ENCODE data around the gene RPL36A. TPM values are rescaled to one million over a fixed set of nuclear protein-coding genes. Genes with fewer than 3 reads are reported as not detected.

Gene RPL36A
- total and polyA plus RNA-seq, 2 of the 13 experiments (the other 11 are each of a cell fraction or from before 2014, with no cell fraction given) = 1,152 to 1,716 TPM

DNA sequence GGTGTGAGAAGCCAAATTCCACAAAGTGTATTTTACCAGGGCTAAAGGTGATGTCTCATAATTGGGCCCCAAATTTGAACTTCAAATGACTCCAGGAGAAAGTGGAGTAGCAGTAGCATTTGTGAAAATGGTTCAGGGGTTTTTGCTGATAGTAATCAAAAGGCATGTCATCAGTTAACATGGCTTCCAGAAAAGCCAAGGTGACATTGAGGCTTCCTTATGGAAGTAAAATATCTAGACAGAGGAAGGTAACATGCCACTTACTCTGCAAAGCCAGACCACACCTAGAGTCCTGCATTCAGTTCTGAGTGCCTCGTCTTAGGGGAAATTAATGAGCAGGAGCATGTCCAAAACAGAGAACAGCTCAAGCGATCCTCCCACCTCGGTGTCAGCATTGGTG lies 2.2 kb upstream of the RPL36A start:
- Histone ChIP-seq H4K20me1 (ENCODE audit: insufficient read depth, low read length) (no peaks in the 10 kb centered on the region), H3K79me2 (ENCODE audit: insufficient read depth, low read length) (peaks cover 18% of the 10 kb centered on the region), H3K27me3 (ENCODE audit: control insufficient read depth in 1 of 2, insufficient read depth in 2 of 2, low read length in 2 of 2) (no peaks in the 10 kb centered on the region; a peak in 1 of 5 replicates), H3K27ac (ENCODE audit: extremely low read length, insufficient read depth, low read length) (no peak overlapping the region), H3K9me3 (ENCODE audit: low read length) (no peaks in the 10 kb centered on the region), H3K4me3 (replicated peaks in 1 of 3; ENCODE audit: insufficient read depth in 1 of 3, low read depth in 2 of 3, low read length in 3 of 3) (no peak overlapping the region), H2AFZ (ENCODE audit: low read length) (no peak overlapping the region), H3K4me1 (ENCODE audit: insufficient read depth, low read length) (peaks cover 20% of the 10 kb centered on the region), H3K36me3 (replicated peaks in 1 of 2; ENCODE audit: control insufficient read depth in 1 of 2, insufficient read depth in 2 of 2, low read length in 2 of 2) (no peaks in the 10 kb centered on the region; a peak in 1 of 5 replicates), H3K4me2 (ENCODE audit: low read depth, low read length) (no peak overlapping the region), H3K9ac (ENCODE audit: insufficient read depth, low read depth, low read length) (no peak overlapping the region)
- DNase-seq (ENCODE audit: low spot score) (no peak), FAIRE-seq (no peak), ATAC-seq (no peak)
- 50% methylated on average over 2 of the region's 3 CpGs for WGBS (ENCODE audit: low lambda C conversion rate)
- in situ Hi-C loops (cut with HindIII; ENCODE audit: extremely low pct_ligation_motif_present, low pct_unique_long_range_greater_than_20kb) = no loop called here
- intact Hi-C loops (cut with micrococcal nuclease; ENCODE audit: unreplicated experiment) = no loop called here
- POLR2A ChIA-PET = no interaction called here
- TF ChIP-seq SNAI1 (CRISPR knock-in tag; IDR thresholded peaks at IDR 0.05; ENCODE audit: borderline replicate concordance) = no peak
- TF ChIP-seq, protein P1, sequence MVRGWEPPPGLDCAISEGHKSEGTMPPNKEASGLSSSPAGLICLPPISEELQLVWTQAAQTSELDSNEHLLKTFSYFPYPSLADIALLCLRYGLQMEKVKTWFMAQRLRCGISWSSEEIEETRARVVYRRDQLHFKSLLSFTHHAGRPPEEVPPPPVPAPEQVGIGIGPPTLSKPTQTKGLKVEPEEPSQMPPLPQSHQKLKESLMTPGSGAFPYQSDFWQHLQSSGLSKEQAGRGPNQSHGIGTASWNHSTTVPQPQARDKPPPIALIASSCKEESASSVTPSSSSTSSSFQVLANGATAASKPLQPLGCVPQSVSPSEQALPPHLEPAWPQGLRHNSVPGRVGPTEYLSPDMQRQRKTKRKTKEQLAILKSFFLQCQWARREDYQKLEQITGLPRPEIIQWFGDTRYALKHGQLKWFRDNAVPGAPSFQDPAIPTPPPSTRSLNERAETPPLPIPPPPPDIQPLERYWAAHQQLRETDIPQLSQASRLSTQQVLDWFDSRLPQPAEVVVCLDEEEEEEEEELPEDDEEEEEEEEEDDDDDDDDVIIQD (CRISPR knock-in tag; IDR thresholded peaks at IDR 0.05; ENCODE audit: low read depth) = no peak
- TF ChIP-seq, protein P2, sequence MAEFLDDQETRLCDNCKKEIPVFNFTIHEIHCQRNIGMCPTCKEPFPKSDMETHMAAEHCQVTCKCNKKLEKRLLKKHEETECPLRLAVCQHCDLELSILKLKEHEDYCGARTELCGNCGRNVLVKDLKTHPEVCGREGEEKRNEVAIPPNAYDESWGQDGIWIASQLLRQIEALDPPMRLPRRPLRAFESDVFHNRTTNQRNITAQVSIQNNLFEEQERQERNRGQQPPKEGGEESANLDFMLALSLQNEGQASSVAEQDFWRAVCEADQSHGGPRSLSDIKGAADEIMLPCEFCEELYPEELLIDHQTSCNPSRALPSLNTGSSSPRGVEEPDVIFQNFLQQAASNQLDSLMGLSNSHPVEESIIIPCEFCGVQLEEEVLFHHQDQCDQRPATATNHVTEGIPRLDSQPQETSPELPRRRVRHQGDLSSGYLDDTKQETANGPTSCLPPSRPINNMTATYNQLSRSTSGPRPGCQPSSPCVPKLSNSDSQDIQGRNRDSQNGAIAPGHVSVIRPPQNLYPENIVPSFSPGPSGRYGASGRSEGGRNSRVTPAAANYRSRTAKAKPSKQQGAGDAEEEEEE (CRISPR knock-in tag; IDR thresholded peaks at IDR 0.05; ENCODE audit: borderline replicate concordance) = no peak
- TF ChIP-seq ZNF34 (CRISPR knock-in tag; IDR thresholded peaks at IDR 0.05; ENCODE audit: borderline replicate concordance) = no peak
- TF ChIP-seq RFX3 (CRISPR knock-in tag; IDR thresholded peaks at IDR 0.05) = no peak
- TF ChIP-seq, protein P3, sequence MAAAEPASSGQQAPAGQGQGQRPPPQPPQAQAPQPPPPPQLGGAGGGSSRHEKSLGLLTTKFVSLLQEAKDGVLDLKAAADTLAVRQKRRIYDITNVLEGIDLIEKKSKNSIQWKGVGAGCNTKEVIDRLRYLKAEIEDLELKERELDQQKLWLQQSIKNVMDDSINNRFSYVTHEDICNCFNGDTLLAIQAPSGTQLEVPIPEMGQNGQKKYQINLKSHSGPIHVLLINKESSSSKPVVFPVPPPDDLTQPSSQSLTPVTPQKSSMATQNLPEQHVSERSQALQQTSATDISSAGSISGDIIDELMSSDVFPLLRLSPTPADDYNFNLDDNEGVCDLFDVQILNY (CRISPR knock-in tag; conservative IDR thresholded peaks at IDR 0.05) = no peak
- no peak for TF ChIP-seq ZNF460 (CRISPR knock-in tag; IDR thresholded peaks at IDR 0.05; ENCODE audit: borderline replicate concordance)
- TF ChIP-seq, protein P4, sequence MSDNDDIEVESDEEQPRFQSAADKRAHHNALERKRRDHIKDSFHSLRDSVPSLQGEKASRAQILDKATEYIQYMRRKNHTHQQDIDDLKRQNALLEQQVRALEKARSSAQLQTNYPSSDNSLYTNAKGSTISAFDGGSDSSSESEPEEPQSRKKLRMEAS (IDR thresholded peaks at IDR 0.05) = no peak
- TF ChIP-seq, protein P5, sequence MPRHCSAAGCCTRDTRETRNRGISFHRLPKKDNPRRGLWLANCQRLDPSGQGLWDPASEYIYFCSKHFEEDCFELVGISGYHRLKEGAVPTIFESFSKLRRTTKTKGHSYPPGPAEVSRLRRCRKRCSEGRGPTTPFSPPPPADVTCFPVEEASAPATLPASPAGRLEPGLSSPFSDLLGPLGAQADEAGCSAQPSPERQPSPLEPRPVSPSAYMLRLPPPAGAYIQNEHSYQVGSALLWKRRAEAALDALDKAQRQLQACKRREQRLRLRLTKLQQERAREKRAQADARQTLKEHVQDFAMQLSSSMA (CRISPR knock-in tag; IDR thresholded peaks at IDR 0.05) = no peak
- TF ChIP-seq, protein P6, sequence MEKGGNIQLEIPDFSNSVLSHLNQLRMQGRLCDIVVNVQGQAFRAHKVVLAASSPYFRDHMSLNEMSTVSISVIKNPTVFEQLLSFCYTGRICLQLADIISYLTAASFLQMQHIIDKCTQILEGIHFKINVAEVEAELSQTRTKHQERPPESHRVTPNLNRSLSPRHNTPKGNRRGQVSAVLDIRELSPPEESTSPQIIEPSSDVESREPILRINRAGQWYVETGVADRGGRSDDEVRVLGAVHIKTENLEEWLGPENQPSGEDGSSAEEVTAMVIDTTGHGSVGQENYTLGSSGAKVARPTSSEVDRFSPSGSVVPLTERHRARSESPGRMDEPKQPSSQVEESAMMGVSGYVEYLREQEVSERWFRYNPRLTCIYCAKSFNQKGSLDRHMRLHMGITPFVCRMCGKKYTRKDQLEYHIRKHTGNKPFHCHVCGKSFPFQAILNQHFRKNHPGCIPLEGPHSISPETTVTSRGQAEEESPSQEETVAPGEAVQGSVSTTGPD (CRISPR knock-in tag; IDR thresholded peaks at IDR 0.05) = no peak
- TF ChIP-seq ZNF724P (CRISPR knock-in tag; IDR thresholded peaks at IDR 0.05; ENCODE audit: borderline replicate concordance) = no peak
- no peak for TF ChIP-seq HOXA9 (CRISPR knock-in tag; IDR thresholded peaks at IDR 0.05; ENCODE audit: borderline replicate concordance)
- no peak for TF ChIP-seq KLF6 (CRISPR knock-in tag; IDR thresholded peaks at IDR 0.05)
- TF ChIP-seq TCF7 (IDR thresholded peaks at IDR 0.05; ENCODE audit: low read depth) = no peak
- CTCF ChIA-PET (ENCODE audit: low intra/inter-chr PET ratio, low total read pairs) = no interaction called here
- BruUV-seq (replicated peaks) = no TSS peak
